Central memory CD8-positive, alpha-beta T cell (primary cell): ENCODE data around the gene ARHGAP44.

ENCODE experiments used
- ATAC-seq: fragments of 150-1000 bp; cut with Tn5 transposase; replicated peaks from 2 replicates; pipeline ENCODE4 v1.10.0; 2022; ENCODE audit warnings: mild to moderate bottlenecking, moderate FRiP score, moderate number of reproducible peaks; ENCODE audit not compliant: poor library complexity, severe bottlenecking; ENCODE audit errors: extremely low read depth
- DNase-seq, 2 donors: peaks; one replicate each; pipeline ENCODE4 v3.0.0; 2021; ENCODE audit warnings: low spot score in 2 of 2
- H3K27ac Mint-ChIP-seq: one replicate; pipeline ENCODE4 v1.8.0; 2022; ENCODE audit warnings: low read depth, mild to moderate bottlenecking, moderate library complexity, mixed read lengths
- H3K27me3 Mint-ChIP-seq: one replicate; pipeline ENCODE4 v1.8.0; 2022; ENCODE audit warnings: mixed read lengths
- H3K36me3 Mint-ChIP-seq: one replicate; pipeline ENCODE4 v1.8.0; 2022; ENCODE audit warnings: mild to moderate bottlenecking, moderate library complexity, mixed read lengths; ENCODE audit not compliant: insufficient read depth
- H3K4me1 Mint-ChIP-seq: one replicate; pipeline ENCODE4 v1.8.0; 2022; ENCODE audit warnings: mixed read lengths
- H3K4me3 Mint-ChIP-seq: one replicate; pipeline ENCODE4 v1.8.0; 2022; ENCODE audit warnings: mild to moderate bottlenecking, moderate library complexity, mixed read lengths
- H3K9me3 Mint-ChIP-seq: one replicate; pipeline ENCODE4 v1.8.0; 2022; ENCODE audit warnings: mixed read lengths

Gene ARHGAP44

DNA sequence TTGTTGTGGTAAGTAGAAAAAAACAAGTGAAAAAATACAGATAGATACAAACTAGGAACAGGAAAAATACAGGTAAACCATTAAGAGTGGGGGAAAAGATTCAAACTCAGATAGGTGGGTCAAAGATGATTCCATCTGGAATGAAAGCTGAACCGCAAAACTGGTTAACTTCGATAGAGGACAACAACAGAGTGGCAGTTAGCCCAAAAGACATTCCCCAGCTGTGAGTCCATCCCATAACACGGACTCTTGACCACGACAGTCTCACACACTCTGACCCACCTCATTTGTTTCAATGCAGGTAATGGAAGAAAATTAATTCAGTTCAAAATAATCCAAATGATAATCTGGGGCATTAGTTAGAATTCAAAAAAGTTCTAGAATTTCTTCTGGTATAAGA is 215.0 kb downstream of the ARHGAP44 start:
- Mint-ChIP-seq H3K4me1 (peaks cover 9% of the 10 kb centered on the region), H3K27ac (no peak overlapping the region), H3K9me3 (no peaks in the 10 kb centered on the region), H3K36me3 (peaks cover 42% of the 10 kb centered on the region), H3K4me3 (no peak overlapping the region), H3K27me3 (no peaks in the 10 kb centered on the region)
- no peak for DNase-seq
- no peak for ATAC-seq

DNA sequence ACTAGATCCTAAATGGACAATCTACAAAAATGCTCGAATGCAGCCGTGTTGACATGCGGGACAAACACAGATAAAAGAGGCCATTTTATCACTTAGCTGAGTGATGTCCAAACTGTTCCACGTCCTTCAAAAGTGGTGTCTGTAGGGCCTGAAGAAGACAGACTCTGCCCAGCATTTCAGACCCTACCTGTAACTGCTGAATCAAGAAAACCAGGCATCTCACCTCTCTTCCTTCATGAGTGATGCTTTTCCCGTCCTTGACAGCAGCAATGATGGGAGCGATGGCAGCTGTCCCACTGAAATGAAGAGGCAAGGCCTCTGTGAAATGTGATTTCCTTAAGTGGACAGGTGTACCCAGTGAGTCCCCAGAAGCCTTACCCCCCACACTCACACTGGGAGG is 216.2 kb downstream of the ARHGAP44 start:
- Mint-ChIP-seq H3K4me1 (peaks cover 9% of the 10 kb centered on the region), H3K27me3 (no peaks in the 10 kb centered on the region), H3K9me3 (no peaks in the 10 kb centered on the region), H3K36me3 (peaks cover 45% of the 10 kb centered on the region), H3K4me3 (no peak overlapping the region), H3K27ac (no peak overlapping the region)
- no peak for ATAC-seq
- no peak for DNase-seq

DNA sequence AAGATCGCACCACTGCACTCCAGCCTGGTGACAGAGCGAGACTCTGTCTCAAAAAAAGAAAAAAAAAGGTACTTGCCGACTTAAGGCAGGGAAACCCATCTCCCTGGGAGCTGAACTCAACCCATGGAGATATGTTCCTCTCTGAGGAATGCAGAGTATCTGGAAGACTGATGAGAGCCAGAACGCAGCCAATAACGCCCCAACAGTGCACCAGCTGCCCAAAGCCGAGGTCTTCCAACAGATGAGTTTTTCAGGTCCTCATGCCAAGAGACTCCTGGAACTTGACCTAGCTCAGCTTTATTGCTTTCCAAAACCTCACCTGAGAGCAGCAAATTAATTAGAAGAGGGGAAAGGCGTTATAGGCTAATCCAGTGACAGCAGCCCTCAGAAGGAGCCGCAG is 219.2 kb downstream of the ARHGAP44 start:
- H3K36me3 Mint-ChIP-seq = peaks cover 59% of the 10 kb centered on the region
- DNase-seq (no peak), ATAC-seq (no peak)
- H3K4me1 Mint-ChIP-seq = peaks cover 9% of the 10 kb centered on the region
- H3K9me3 Mint-ChIP-seq = no peaks in the 10 kb centered on the region
- H3K27ac Mint-ChIP-seq = peak overlapping the region; percentile 73
- no peak overlapping the region for H3K4me3 Mint-ChIP-seq
- no peaks in the 10 kb centered on the region for H3K27me3 Mint-ChIP-seq

DNA sequence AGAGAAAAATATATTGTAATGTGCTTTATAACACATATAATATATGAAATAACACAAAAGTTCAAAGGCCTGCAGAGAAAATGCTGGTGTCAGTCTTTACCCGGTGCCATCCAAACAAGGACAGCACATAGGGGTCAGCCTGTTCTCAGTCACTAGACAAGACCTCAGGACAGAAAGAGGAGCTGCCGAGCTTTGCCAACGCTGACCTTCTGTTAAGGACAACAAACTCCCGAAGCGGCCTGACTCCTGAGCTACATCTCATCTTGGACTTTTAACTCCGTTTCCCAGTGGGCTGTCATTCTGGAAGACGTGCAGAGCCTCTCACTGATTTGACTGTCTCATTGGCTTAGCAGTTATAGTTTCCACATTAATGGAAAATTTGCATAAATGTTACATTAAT is 221.7 kb downstream of the ARHGAP44 start:
- Mint-ChIP-seq H3K27ac (no peak overlapping the region), H3K27me3 (no peaks in the 10 kb centered on the region), H3K4me3 (no peak overlapping the region), H3K9me3 (no peaks in the 10 kb centered on the region), H3K36me3 (peaks cover 57% of the 10 kb centered on the region), H3K4me1 (peaks cover 14% of the 10 kb centered on the region)
- ATAC-seq = no peak
- no peak for DNase-seq

DNA sequence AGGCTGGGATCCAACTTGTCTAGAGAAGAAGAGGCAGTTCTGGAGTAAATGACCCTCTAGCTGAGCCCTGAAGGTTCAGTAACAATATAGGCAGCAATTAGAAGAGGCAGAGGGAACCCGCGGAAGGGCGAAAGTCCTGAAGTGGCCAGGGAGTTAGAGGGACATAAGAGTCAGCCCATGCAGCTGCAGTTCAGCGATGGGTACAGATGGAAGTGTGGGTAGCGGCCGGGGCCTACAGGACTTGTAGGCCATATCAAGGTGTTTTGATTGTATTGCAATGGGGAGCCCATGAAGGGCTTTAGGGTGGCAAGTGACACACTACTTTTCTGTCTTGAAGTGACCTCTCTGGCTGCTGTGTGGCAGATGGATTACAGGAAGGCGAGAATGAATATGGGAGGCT is 225.5 kb downstream of the ARHGAP44 start:
- H3K27me3 Mint-ChIP-seq = no peaks in the 10 kb centered on the region
- H3K4me3 Mint-ChIP-seq = no peak overlapping the region
- no peak for ATAC-seq
- no peaks in the 10 kb centered on the region for H3K9me3 Mint-ChIP-seq
- peak overlapping the region; percentile 32 for H3K27ac Mint-ChIP-seq
- peaks cover 51% of the 10 kb centered on the region for H3K36me3 Mint-ChIP-seq
- peaks cover 32% of the 10 kb centered on the region for H3K4me1 Mint-ChIP-seq
- no peak for DNase-seq

DNA sequence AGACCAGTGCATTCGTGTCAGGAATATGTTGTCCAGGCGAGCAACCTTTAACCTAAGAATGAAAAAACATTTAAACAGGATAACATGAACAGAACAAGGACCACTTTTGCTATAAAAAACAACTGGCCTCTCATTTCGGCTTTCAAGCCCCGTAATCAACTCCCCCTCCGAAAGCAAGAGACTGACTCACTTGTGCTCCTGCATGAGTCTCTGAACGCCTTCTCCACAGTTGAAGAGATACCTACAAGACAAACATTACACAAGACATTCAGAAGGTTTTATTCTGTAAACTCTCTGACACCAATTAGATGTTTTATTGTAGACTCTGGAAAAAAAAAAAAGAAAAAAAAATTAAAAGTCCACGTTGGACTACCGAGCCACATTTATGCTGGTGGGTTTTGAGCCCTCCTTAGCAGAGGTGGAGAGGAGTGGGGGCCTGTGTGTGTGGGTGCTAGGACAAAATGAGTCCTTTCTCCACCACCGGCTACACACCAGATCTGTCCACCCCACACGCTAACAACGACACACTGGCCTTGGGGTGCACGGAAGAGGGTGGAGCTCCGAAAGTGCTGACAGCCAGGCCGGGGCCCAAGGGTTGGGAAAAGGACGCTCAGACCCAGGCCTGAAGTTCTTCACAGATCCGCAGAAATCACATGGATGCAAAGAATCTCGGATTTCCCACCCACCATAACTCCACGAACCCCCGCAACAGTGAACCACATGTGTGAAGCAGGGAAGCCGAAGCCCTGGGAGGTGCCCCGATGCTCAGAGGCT is 227.8 kb downstream of the ARHGAP44 start:
- ATAC-seq (peak; percentile 1), DNase-seq (no peak)
- H3K4me1 Mint-ChIP-seq = peaks cover 32% of the 10 kb centered on the region

DNA sequence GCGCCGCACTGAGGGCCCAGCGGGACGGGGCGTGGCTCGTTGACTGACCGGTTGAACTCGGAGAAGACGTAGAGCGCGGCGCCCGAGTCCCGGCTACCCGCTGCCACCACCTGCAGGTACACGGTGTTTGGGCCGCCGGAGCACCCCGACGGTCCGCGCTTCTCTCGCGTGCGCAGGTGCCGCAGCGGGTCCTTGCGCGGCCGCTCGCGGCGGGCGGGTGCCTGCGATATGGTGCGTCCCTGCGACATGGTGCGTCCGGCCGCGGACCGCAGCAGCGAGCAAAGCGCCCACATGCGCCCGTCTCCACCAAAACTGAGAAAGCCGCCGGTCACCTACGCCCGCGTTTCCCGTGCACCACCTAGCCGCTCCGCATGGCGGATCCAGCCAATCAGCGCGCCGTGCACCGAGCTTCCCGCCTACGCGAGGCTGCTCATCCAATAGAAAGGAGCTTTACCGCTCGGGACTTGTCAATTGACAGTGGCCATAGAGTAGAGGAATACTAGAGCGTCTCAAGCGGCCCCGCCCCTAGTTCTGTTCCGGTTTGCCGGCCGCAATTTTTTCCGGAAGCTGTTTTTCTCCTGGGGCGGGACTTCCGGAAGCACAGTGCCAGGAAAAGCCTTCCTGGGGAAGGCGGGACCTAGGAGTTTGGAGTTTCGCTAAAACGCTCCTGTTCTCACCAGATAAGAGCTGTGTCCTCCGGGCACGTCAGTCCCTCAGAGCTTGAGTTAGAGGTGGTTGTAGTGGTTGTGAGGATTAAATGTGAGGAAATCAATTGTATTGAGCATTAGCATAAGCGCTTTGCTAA is 228.6 kb downstream of the ARHGAP44 start, which contains the start of gene ELAC2:
Gene ELAC2, minus strand, starts transcription at position 373 of the 805 bp plus-strand sequence. Its CDS starts 80 bp downstream, at position 293.
- H3K4me3 Mint-ChIP-seq = peak within 1 kb of the TSS; percentile 97
- DNase-seq (peak; percentile 93 to 94), ATAC-seq (peak; percentile 99)
- H3K27me3 Mint-ChIP-seq = no peaks in the 10 kb centered on the region
- H3K36me3 Mint-ChIP-seq = peaks cover 27% of the 10 kb centered on the region
- no peaks in the 10 kb centered on the region for H3K9me3 Mint-ChIP-seq
- peak within 1 kb of the TSS; percentile 97 for H3K27ac Mint-ChIP-seq
- peaks cover 32% of the 10 kb centered on the region for H3K4me1 Mint-ChIP-seq

More for the DNA sequence above, 227.8 kb downstream of the ARHGAP44 start:
- Mint-ChIP-seq H3K36me3 (peaks cover 34% of the 10 kb centered on the region), H3K4me3 (peak overlapping the region; percentile 97), H3K27me3 (no peaks in the 10 kb centered on the region), H3K9me3 (no peaks in the 10 kb centered on the region), H3K27ac (peak overlapping the region; percentile 97)

DNA sequence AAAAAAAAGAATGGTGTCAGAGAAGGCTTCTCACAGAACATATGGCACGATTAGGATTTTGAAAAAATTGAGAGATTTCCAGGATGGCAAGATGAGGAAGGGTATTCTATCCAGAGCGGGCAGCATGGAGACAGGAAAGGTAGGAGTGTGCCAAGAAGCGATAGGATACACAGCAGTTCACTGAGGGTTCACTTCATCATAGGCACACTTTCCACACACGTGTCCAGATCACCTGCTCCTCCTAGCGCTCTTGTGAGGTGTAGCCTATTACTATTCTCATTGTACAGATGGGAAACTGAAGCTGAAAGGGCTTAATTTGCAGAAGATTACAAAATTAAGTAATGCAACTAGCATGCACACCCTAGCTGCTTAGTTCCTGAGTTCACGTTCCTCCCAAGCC is 234.7 kb downstream of the ARHGAP44 start:
- H3K4me1 Mint-ChIP-seq = peaks cover 10% of the 10 kb centered on the region
- peaks cover 27% of the 10 kb centered on the region for H3K27me3 Mint-ChIP-seq
- peaks cover 3% of the 10 kb centered on the region for H3K36me3 Mint-ChIP-seq
- H3K9me3 Mint-ChIP-seq = no peaks in the 10 kb centered on the region
- no peak for ATAC-seq
- no peak for DNase-seq
- H3K4me3 Mint-ChIP-seq = no peak overlapping the region
- H3K27ac Mint-ChIP-seq = no peak overlapping the region

DNA sequence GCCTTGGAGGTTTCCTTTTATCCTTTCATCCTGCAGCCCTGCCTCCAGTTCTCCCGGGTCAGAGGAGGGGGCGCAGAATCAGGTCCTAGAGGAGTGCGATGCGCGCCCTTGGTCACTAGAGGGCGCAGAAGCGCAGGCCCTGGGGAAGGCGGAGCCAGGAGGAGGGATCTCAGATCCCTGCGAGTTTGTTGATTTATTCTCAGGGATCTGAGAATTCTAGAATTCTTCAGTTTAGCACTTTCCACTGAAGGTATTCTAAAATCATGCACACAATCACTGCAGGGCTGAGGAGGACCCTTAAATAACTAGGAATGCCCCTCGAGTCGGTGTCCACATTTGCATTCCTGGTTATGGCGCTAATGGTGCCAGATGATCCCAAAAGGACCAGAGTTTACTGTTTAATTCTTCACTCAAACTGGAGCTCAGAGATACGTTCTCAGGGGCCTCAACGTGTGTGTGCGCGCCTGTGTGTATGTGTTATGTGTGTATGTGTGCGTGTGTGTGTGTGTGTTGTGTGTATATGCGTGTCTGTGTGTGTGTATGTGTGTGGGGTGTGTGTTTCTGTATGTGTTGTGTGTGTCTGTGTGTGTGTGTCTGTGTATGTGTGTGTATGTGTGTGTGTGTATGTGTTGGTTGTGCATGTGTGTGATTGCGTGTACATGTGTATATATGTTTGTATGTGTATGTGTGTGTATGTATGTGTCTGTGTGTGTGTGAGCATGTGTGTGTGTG is 235.4 kb downstream of the ARHGAP44 start:
- peak in 1 of 2 donors; percentile 46 for DNase-seq
- ATAC-seq = peak; percentile 73
- Mint-ChIP-seq H3K27me3 (peaks cover 27% of the 10 kb centered on the region), H3K27ac (no peak overlapping the region), H3K4me1 (peaks cover 10% of the 10 kb centered on the region), H3K36me3 (peaks cover 3% of the 10 kb centered on the region), H3K9me3 (no peaks in the 10 kb centered on the region), H3K4me3 (no peak overlapping the region)

DNA sequence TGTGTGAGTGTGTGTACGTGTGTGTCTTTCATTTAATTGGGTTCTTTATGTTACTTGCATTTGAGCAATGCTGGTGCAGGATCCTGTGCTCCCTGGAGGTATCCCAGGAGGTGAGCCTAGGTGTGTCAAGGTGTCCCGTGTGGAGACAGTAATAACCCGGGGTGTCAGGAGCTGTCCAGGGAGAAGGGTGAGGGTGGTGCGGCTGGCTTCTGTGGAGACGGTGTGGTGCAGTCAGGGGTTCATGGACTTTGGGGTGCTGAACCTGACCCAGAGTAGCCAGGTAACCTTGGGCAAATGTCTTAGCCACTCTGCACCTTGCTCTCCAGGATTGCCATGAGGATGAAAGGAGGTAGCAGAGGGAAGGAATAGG is 235.9 kb downstream of the ARHGAP44 start:
- H3K27me3 Mint-ChIP-seq = peaks cover 27% of the 10 kb centered on the region
- no peak for ATAC-seq
- peaks cover 3% of the 10 kb centered on the region for H3K36me3 Mint-ChIP-seq
- no peak overlapping the region for H3K27ac Mint-ChIP-seq
- H3K4me3 Mint-ChIP-seq = no peak overlapping the region
- DNase-seq = no peak
- H3K9me3 Mint-ChIP-seq = no peaks in the 10 kb centered on the region
- peaks cover 12% of the 10 kb centered on the region for H3K4me1 Mint-ChIP-seq

DNA sequence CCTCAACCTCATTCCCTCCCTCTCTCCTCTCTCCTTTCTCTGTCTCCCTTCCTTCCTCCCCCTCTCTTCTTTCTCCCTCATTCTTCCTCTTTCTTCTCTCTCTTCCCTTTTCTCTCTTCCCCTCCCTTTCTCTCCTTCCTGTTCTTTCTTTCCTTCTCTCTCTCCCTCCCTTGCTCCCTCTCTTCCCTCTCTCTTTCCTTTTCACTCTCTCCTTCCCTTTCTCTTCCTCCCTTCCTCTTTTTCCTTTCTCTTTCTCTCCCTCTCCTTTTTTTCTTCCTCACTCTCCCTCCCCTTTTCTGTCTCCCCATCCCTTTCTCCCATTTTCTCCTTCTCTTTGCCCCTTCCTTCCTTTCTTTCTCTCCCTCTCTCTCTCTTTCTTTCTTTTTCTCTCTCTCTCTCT is 236.4 kb downstream of the ARHGAP44 start:
- H3K27me3 Mint-ChIP-seq = peaks cover 27% of the 10 kb centered on the region
- ATAC-seq = no peak
- peaks cover 16% of the 10 kb centered on the region for H3K4me1 Mint-ChIP-seq
- no peaks in the 10 kb centered on the region for H3K9me3 Mint-ChIP-seq
- peaks cover 3% of the 10 kb centered on the region for H3K36me3 Mint-ChIP-seq
- DNase-seq = no peak
- no peak overlapping the region for H3K4me3 Mint-ChIP-seq
- no peak overlapping the region for H3K27ac Mint-ChIP-seq

DNA sequence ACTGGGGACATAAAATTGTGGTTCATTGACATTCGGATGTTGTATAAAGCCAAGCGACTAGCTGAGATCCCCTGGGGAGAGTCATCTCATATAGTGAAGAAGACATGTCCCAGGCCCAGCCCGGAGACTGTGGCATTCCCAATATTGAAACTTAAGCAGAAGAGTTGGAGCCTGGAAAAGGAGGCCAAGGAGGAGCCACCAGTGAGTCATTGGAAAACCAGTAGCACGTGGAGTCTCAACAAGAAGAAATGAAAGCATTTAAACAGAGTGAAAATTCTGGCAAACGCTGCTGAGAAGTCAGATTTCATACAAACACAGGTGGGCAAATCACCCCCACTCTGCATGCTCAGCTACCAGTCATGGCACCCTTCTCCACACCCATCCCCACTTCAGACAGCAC is 237.9 kb downstream of the ARHGAP44 start:
- H3K27ac Mint-ChIP-seq = no peak overlapping the region
- DNase-seq = no peak
- H3K36me3 Mint-ChIP-seq = peaks cover 3% of the 10 kb centered on the region
- H3K27me3 Mint-ChIP-seq = peaks cover 27% of the 10 kb centered on the region
- ATAC-seq = no peak
- H3K4me1 Mint-ChIP-seq = peaks cover 26% of the 10 kb centered on the region
- H3K4me3 Mint-ChIP-seq = no peak overlapping the region
- H3K9me3 Mint-ChIP-seq = no peaks in the 10 kb centered on the region
